CD14-positive monocyte (primary cell): ENCODE measurements around the gene FUNDC1. TPM values are rescaled to one million over a fixed set of nuclear protein-coding genes. Genes with fewer than 3 reads are reported as not detected.
A peak's percentile ranks its signal among the peaks of the same experiment; 100 is the strongest.

Source experiments
- DNase-seq, 3 donors: peaks; one replicate each; pipeline ENCODE4 v3.0.0-alpha.2; 2011 to 2022
- H2AFZ ChIP-seq: 2 replicates; pipeline ENCODE4 v1.6.0; 2012; ENCODE audit warnings: mild to moderate bottlenecking, low read depth, low read length, inconsistent platforms; ENCODE audit not compliant: insufficient read depth, poor library complexity, severe bottlenecking
- H3K27ac ChIP-seq, 2 donors: 1 replicate in 1 of 2; 2 replicates in 1 of 2; pipeline ENCODE4 v1.5.1; 2012 to 2013; ENCODE audit warnings: low read length in 2 of 2, control low read depth in 1 of 2, inconsistent platforms in 1 of 2, low read depth in 1 of 2, mild to moderate bottlenecking in 1 of 2
- H3K27me3 ChIP-seq, 2 donors: one replicate each; pipeline versions ENCODE4 v1.6.0 to v1.6.1; 2011 to 2013; ENCODE audit warnings: low read length in 2 of 2; ENCODE audit not compliant: control insufficient read depth in 2 of 2, insufficient read depth in 2 of 2
- H3K36me3 ChIP-seq, 2 donors: replicated peaks in 1 of 2; 1 replicate in 1 of 2; 2 replicates in 1 of 2; pipeline versions ENCODE4 v1.5.1 to v1.6.1; 2012 to 2013; ENCODE audit warnings: low read length in 2 of 2, control low read depth in 1 of 2, inconsistent platforms in 1 of 2, mild to moderate bottlenecking in 1 of 2; ENCODE audit not compliant: insufficient read depth in 2 of 2, control insufficient read depth in 1 of 2
- H3K4me1 ChIP-seq, 2 donors: 1 replicate in 1 of 2; 2 replicates in 1 of 2; pipeline versions ENCODE4 v1.5.1 to v1.6.1; 2012 to 2013; ENCODE audit warnings: low read length in 2 of 2, control low read depth in 1 of 2, inconsistent platforms in 1 of 2, mild to moderate bottlenecking in 1 of 2, moderate library complexity in 1 of 2; ENCODE audit not compliant: insufficient read depth in 2 of 2, control insufficient read depth in 1 of 2
- H3K4me2 ChIP-seq: replicated peaks from 2 replicates; pipeline ENCODE3; 2012; ENCODE audit warnings: low read length, moderate library complexity, mild to moderate bottlenecking; ENCODE audit not compliant: poor library complexity, severe bottlenecking; ENCODE audit errors: extremely low read depth
- H3K4me3 ChIP-seq, 3 experiments: fragments of 200-600 bp in 1 of 3; sonication (generic) in 1 of 3; replicated peaks in 1 of 3; 1 replicate in 2 of 3; 2 replicates in 1 of 3; pipeline ENCODE4 v1.5.1; 2011 to 2013; ENCODE audit warnings: low read length in 3 of 3, mild to moderate bottlenecking in 3 of 3, control low read depth in 2 of 3, low read depth in 2 of 3, inconsistent platforms in 1 of 3, moderate library complexity in 1 of 3
- H3K79me2 ChIP-seq: 2 replicates; pipeline ENCODE4 v1.6.0; 2012; ENCODE audit warnings: mild to moderate bottlenecking, control low read depth, inconsistent platforms, low read length, moderate library complexity; ENCODE audit not compliant: insufficient read depth
- H3K9ac ChIP-seq: 2 replicates; pipeline ENCODE4 v1.6.0; 2017; ENCODE audit warnings: low read length, mild to moderate bottlenecking; ENCODE audit not compliant: insufficient read depth, poor library complexity, severe bottlenecking
- H3K9me3 ChIP-seq, 2 donors: replicated peaks in 1 of 2; 1 replicate in 1 of 2; 2 replicates in 1 of 2; pipeline versions ENCODE4 v1.5.1 to v1.6.1; 2012 to 2013; ENCODE audit warnings: low read length in 2 of 2, control low read depth in 1 of 2; ENCODE audit not compliant: control insufficient read depth in 1 of 2, insufficient read depth in 1 of 2
- H4K20me1 ChIP-seq: 2 replicates; pipeline ENCODE4 v1.6.0; 2012; ENCODE audit warnings: mild to moderate bottlenecking, low read length, control low read depth, moderate library complexity; ENCODE audit not compliant: insufficient read depth
- H3K27ac Mint-ChIP-seq, 7 donors: one replicate each; pipeline ENCODE4 v1.8.0; 2020; ENCODE audit warnings: mild to moderate bottlenecking in 7 of 7, mixed read lengths in 7 of 7, moderate library complexity in 6 of 7, inconsistent platforms in 2 of 7
- H3K27me3 Mint-ChIP-seq, 3 donors: one replicate each; pipeline ENCODE4 v1.8.0; 2021 to 2022; ENCODE audit warnings: low read depth in 3 of 3, mild to moderate bottlenecking in 3 of 3, mixed read lengths in 3 of 3, moderate library complexity in 3 of 3, inconsistent platforms in 1 of 3
- H3K36me3 Mint-ChIP-seq, 2 donors: one replicate each; pipeline ENCODE4 v1.8.0; 2020; ENCODE audit warnings: mixed read lengths in 2 of 2, inconsistent platforms in 1 of 2, mild to moderate bottlenecking in 1 of 2
- H3K4me1 Mint-ChIP-seq: one replicate; pipeline ENCODE4 v1.8.0; 2020; ENCODE audit warnings: mild to moderate bottlenecking, mixed read lengths
- H3K4me3 Mint-ChIP-seq, 2 donors: one replicate each; pipeline ENCODE4 v1.8.0; 2020; ENCODE audit warnings: mild to moderate bottlenecking in 2 of 2, mixed read lengths in 2 of 2, moderate library complexity in 1 of 2
- H3K9me3 Mint-ChIP-seq, 7 donors: one replicate each; pipeline ENCODE4 v1.8.0; 2020 to 2022; ENCODE audit warnings: mixed read lengths in 7 of 7, mild to moderate bottlenecking in 6 of 7, moderate library complexity in 6 of 7, inconsistent platforms in 2 of 7
- WGBS: methylation state at CpG from one replicate; pipeline ENCODE4 v1.1.5; 2013; ENCODE audit warnings: missing lambda C conversion rate; ENCODE audit not compliant: insufficient coverage; 5-methylcytosine and 5-hydroxymethylcytosine counted together
- intact Hi-C, 2 donors: fragments of 100-400 bp; cut with micrococcal nuclease; formaldehyde crosslinking; loops; one replicate each; pipeline versions ENCODE4 v1.15.0 to v1.15.1; 2023
- polyA plus RNA-seq, 3 donors: library from polyadenylated mRNA; depleted of rRNA in 1 of 3; unstranded in 2 of 3; stranded (reverse) in 1 of 3; fragments of 300-500 nt in 2 of 3; fragments of >200 nt in 1 of 3; fragmentation: Illumina TruSeq in 2 of 3; gene quantifications; 1 replicate in 2 of 3; 2 replicates in 1 of 3; pipeline ENCODE4 v1.2.3, GENCODE V29; 2012 to 2021
- TF ChIP-seq, protein P1 (sequence below): fragments of 200-600 bp; IDR thresholded peaks from one replicate; pipeline ENCODE4 v1.8.0; 2022; ENCODE audit warnings: antibody characterized with exemption, mild to moderate bottlenecking

The FUNDC1 gene
- polyA plus RNA-seq, 3 donors: 3.5 to 10.2 (median 8.5) TPM

DNA sequence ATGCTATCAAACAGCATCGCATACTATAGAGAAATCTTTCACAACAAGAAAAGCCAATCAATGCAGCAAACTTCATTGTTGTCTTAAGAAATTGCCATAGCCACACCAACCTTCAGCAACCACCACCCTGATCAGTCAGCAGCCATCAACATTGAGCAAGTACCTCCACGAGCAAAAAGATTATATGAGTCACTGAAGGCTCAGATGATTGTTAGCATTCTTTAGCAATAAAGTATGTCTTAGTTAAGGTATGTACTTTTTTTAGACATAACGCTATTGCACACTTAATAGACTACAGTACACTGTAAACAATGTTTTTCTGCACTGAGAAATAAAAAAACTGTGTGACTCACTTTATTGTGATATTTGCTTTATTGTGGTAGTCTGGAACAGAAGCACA lies 37.8 kb upstream of the FUNDC1 start:
- H3K27me3 ChIP-seq: no peaks in the 10 kb centered on the region
- peaks cover 0 to 25% (median 5%) of the 10 kb centered on the region in 7 donors for H3K9me3 Mint-ChIP-seq
- WGBS: no CpG with 5 or more reads among the region's 3 CpGs
- no peaks in the 10 kb centered on the region for H3K9me3 ChIP-seq
- H3K36me3 ChIP-seq: no peaks in the 10 kb centered on the region
- TF ChIP-seq, protein P1, sequence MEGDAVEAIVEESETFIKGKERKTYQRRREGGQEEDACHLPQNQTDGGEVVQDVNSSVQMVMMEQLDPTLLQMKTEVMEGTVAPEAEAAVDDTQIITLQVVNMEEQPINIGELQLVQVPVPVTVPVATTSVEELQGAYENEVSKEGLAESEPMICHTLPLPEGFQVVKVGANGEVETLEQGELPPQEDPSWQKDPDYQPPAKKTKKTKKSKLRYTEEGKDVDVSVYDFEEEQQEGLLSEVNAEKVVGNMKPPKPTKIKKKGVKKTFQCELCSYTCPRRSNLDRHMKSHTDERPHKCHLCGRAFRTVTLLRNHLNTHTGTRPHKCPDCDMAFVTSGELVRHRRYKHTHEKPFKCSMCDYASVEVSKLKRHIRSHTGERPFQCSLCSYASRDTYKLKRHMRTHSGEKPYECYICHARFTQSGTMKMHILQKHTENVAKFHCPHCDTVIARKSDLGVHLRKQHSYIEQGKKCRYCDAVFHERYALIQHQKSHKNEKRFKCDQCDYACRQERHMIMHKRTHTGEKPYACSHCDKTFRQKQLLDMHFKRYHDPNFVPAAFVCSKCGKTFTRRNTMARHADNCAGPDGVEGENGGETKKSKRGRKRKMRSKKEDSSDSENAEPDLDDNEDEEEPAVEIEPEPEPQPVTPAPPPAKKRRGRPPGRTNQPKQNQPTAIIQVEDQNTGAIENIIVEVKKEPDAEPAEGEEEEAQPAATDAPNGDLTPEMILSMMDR: no peak
- H3K4me3 ChIP-seq: no peak overlapping the region
- no peak overlapping the region for H3K27ac ChIP-seq
- no peaks in the 10 kb centered on the region for H3K4me1 ChIP-seq
- H3K9ac ChIP-seq: no peak overlapping the region
- peaks cover 1% of the 10 kb centered on the region for H3K4me1 Mint-ChIP-seq
- no peak overlapping the region for H2AFZ ChIP-seq
- H3K27me3 Mint-ChIP-seq: peaks cover 0 to 8% (median 0%) of the 10 kb centered on the region in 3 donors
- H3K4me2 ChIP-seq: no peak overlapping the region
- no peak for DNase-seq
- intact Hi-C loops: no loop called here
- no peaks in the 10 kb centered on the region for H4K20me1 ChIP-seq
- no peaks in the 10 kb centered on the region for H3K79me2 ChIP-seq
- no peaks in the 10 kb centered on the region for H3K36me3 Mint-ChIP-seq
- no peak overlapping the region for H3K27ac Mint-ChIP-seq
- H3K4me3 Mint-ChIP-seq: no peak overlapping the region

DNA sequence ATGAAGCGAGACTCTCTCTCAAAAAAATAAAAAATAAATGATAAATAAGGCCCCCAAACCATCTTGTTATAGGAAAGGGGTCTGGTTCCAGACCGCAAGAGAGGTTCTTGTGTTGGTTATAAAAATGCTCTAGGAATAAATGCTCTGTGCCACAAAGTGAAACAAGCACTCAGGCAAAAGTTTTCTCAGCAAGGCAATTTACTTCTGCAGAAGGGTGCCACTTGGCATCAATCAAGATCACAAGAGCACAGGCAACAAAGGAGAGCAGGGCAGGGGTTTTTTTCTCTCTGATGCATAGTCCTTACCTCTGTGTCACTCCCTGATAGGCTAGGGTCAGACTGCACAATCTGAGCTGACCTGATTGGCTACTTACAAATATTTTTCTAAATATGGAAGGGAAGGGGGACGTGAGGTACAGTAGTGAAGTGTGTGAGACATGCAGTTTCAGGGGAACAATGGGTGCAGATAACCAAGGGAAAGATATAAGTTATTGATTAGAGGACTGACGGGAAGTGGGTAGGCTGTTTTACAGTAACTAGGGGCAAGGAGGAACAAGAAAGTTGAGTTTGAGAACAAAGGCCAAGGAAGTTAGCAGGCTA lies 29.8 kb upstream of the FUNDC1 start:
- no CpG with 5 or more reads among the region's 4 CpGs for WGBS
- H2AFZ ChIP-seq: no peak overlapping the region
- Mint-ChIP-seq H3K4me3 (no peak overlapping the region), H3K27me3 (peaks cover 0 to 4% (median 0%) of the 10 kb centered on the region in 3 donors), H3K27ac (peak overlapping the region in 1 of 7 donors; percentile 0), H3K4me1 (peaks cover 4% of the 10 kb centered on the region), H3K9me3 (peaks cover 4 to 32% (median 26%) of the 10 kb centered on the region in 7 donors), H3K36me3 (no peaks in the 10 kb centered on the region)
- H3K36me3 ChIP-seq: no peaks in the 10 kb centered on the region
- TF ChIP-seq, protein P1: no peak
- intact Hi-C loops: no loop called here
- H4K20me1 ChIP-seq: no peaks in the 10 kb centered on the region
- no peak overlapping the region for H3K27ac ChIP-seq
- no peaks in the 10 kb centered on the region for H3K79me2 ChIP-seq
- no peak for DNase-seq
- H3K27me3 ChIP-seq: no peaks in the 10 kb centered on the region
- H3K4me2 ChIP-seq: no peak overlapping the region
- peaks cover 23 to 27% of the 10 kb centered on the region in 2 donors for H3K9me3 ChIP-seq
- no peak overlapping the region for H3K9ac ChIP-seq
- H3K4me1 ChIP-seq: no peaks in the 10 kb centered on the region
- no peak overlapping the region for H3K4me3 ChIP-seq
